Epithelial cell of proximal tubule (primary cell): ENCODE results near the gene ARF4. TPM values are rescaled to one million over a fixed set of nuclear protein-coding genes. Genes with fewer than 3 reads are reported as not detected.
"Not testable (repeated sequence)": the region's sequence is repeated elsewhere in the genome, so short reads cannot be mapped to it uniquely, and the experiment has no call there.

Source experiments
- DNase-seq: peaks from one replicate; pipeline ENCODE4 v3.0.0-alpha.2; 2011; ENCODE audit warnings: low read depth
- H3K4me3 ChIP-seq: 2 replicates; pipeline ENCODE4 v1.5.1; 2011; ENCODE audit warnings: low read depth, mild to moderate bottlenecking, low read length
- CTCF ChIP-seq: conservative IDR thresholded peaks from 2 replicates; pipeline ENCODE4 v1.5.1; 2012; ENCODE audit warnings: low read depth, mild to moderate bottlenecking, low read length
- total RNA-seq: library from RNA; depleted of rRNA; stranded (reverse); fragments of >200 nt; gene quantifications from 2 replicates; pipeline ENCODE4 v1.2.3, GENCODE V29; 2015

The ARF4 gene
- total RNA-seq, result 173 and 207 TPM in 2 replicates

GRCh38 chr3:57597127-57597923 is at the start of gene ARF4:
Gene ARF4, minus strand, starts transcription at chr3:57597344. Its CDS starts 204 bp downstream, at chr3:57597140.
- TF ChIP-seq CTCF, result peak; percentile 19
- DNase-seq, result peak; percentile 94
- H3K4me3 ChIP-seq, result peak within 1 kb of the TSS; percentile 85

- TF ChIP-seq CTCF, result peak; percentile 12
- DNase-seq, result no peak
These were observed 49.6 kb upstream of the ARF4 start for GRCh38 chr3:57646723-57647122.

GRCh38 chr3:57644740-57645139 is 47.6 kb upstream of the ARF4 start:
- DNase-seq, result no peak
- TF ChIP-seq CTCF, result no peak

More at GRCh38 chr3:57646723-57647122, 49.6 kb upstream of the ARF4 start:
- no peak overlapping the region for H3K4me3 ChIP-seq

GRCh38 chr3:57637391-57637790 is 40.2 kb upstream of the ARF4 start:
- H3K4me3 ChIP-seq, result no peak overlapping the region
- DNase-seq, result no peak
- TF ChIP-seq CTCF, result no peak

More at GRCh38 chr3:57644740-57645139, 47.6 kb upstream of the ARF4 start:
- H3K4me3 ChIP-seq, result no peak overlapping the region

GRCh38 chr3:57634259-57634658 is 37.1 kb upstream of the ARF4 start:
- H3K4me3 ChIP-seq, DNase-seq: not testable (repeated sequence)

GRCh38 chr3:57627976-57628375 is 30.8 kb upstream of the ARF4 start:
- H3K4me3 ChIP-seq, result no peak overlapping the region
- TF ChIP-seq CTCF, result no peak
- DNase-seq, result no peak

GRCh38 chr3:57624801-57625200 is 27.7 kb upstream of the ARF4 start:
- H3K4me3 ChIP-seq, result no peak overlapping the region
- DNase-seq, result no peak
- TF ChIP-seq CTCF, result no peak
